GM12873 (cell line): ENCODE data around the gene CHERP.

ENCODE experiments used
- TF ChIP-seq, protein P1 (sequence below): IDR thresholded peaks from 2 replicates; pipeline ENCODE4 v1.5.1; 2012; ENCODE audit warnings: low read depth, mild to moderate bottlenecking, moderate library complexity, low read length, control low read depth; ENCODE audit not compliant: insufficient read depth; ENCODE audit errors: missing control alignments

CHERP gene

DNA sequence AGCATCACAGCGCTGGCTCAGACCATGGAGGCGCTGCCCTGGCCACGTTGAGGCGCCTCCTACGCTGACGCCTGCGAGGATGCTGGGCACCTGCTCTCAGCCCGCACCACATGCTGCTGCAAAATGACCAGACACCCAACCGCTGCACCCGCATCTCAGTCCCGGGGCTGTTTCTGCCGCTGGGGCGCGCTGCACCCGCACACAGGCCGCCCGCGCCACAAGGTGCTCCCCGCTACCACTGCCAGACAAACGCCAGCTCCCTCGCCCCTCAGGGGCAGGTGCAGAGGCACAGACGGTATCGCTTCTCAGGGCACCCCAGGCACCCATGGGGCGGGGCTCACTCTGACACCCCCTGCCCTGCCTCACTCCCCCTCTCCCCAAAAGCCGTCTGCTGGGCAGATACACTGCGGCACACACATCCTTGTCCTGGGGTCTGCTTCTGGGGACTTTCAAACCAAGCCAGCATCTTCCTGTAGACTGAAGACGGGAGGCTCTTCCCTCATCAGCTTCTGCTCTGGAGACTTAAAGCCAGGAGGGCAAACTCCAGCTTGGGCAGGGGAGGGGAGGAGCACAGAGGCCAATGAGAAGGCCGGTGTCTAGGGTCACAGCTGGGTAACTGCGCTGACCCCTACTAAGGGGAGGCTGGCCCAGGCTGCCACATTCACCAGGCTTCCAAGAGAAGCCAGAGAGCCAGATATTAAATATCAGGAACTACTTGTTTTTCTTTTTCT lies 16.3 kb downstream of the CHERP start:
- TF ChIP-seq, protein P1, sequence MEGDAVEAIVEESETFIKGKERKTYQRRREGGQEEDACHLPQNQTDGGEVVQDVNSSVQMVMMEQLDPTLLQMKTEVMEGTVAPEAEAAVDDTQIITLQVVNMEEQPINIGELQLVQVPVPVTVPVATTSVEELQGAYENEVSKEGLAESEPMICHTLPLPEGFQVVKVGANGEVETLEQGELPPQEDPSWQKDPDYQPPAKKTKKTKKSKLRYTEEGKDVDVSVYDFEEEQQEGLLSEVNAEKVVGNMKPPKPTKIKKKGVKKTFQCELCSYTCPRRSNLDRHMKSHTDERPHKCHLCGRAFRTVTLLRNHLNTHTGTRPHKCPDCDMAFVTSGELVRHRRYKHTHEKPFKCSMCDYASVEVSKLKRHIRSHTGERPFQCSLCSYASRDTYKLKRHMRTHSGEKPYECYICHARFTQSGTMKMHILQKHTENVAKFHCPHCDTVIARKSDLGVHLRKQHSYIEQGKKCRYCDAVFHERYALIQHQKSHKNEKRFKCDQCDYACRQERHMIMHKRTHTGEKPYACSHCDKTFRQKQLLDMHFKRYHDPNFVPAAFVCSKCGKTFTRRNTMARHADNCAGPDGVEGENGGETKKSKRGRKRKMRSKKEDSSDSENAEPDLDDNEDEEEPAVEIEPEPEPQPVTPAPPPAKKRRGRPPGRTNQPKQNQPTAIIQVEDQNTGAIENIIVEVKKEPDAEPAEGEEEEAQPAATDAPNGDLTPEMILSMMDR, result no peak

DNA sequence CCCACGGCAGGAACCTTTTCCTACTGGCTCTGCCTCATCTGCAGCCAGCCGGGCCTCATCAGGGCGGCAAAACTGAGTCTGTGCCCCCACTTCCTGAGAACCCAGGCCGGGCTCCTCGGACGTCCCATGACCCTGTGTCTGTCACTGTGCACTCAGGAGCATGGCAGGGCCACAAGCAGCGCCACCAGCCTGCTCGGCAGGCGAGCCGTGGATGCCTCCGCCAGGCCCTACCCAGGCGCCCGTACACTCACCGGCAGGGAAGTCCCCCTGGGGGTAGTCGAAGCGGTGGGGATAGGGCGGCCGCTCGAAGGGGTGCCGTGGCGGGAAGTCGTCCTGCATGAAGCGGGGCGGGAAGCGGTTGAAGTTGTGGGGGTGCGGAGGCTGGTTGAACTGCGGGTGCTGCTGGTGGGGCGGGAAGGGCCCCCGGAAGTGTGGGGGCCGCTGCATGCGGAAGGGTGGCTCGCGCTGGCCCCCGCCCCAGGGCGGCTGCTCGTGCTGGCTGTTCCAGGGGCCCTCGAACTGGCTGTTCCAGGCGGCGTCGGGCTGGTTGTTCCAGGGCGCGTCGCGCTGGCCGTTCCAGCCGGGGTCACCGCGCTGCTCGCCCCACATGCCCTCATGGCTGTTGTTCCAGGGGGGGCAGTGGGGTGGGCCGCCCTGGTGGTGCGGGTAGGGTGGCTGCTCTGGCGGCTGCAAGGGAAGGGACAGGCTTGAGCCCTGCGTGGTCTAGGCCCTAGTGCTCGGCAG lies 17.1 kb downstream of the CHERP start:
- TF ChIP-seq, protein P1, result no peak

DNA sequence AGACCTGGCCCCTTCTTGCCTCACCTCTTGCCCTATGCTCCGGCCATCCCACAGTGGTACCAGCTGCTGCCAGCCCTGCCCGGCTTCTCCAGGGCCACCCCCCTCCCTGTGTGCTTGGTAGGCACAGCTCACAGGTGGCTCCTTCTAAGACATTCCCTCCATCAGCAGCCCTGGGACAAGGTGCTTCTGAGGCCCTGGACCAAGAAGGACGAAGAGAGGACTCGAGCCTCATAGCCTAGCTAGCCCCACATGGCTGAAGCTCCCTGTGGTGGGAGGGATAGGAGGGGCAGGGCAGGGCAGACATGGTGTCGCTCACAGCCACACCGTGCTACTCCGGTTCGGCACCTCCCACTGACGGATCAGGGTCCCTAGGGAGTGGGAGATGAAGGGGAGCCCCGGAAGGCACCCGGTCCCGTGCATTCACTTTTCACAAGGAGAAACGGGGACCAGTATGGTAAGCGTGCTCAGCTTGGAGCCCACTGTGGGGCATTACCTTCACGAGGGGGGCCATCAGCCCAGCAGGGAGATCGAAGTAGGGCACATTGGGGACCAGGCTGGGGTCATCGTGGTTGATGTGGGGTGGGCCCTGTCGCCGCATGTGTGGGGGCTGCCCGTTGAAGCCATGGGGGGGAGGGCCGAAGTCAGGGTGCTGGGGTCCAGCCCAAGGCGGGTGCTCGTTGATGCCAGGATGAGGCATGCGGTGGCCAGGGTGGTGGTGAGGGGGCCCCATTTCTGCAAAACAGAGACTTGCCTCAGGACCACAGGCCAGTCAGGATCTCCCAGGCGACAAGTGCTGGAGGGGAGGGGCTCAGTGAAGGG lies 19.5 kb downstream of the CHERP start:
- TF ChIP-seq, protein P1, result no peak

DNA sequence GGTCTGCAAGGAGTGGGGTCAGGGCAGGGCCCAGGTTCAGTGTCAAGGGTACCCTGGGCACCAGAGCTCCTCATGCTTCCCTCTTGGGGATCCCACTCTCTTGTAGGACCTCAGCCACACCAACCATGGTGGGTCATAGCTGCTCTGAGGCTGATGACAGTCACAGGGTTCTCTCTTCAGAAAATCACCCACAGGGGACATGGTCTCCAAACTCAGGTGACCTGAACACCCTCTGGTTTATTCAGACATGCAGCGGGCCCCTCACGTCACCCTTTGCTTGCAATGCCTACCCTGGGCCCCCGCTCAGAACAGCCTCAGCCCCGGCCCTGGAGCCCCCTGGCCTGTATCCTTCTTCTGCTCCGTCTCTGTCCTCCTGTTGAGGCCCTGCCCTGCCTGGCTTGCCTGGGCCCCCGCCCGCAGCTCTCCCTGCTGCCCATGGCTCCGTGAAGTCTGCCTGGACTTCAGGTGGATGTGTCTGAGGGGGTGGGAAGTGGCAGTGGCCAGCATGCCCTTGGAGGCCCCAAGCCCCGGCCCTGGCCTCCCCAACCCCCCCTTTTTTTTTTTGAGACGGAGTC lies 20.4 kb downstream of the CHERP start:
- TF ChIP-seq, protein P1, result no peak

DNA sequence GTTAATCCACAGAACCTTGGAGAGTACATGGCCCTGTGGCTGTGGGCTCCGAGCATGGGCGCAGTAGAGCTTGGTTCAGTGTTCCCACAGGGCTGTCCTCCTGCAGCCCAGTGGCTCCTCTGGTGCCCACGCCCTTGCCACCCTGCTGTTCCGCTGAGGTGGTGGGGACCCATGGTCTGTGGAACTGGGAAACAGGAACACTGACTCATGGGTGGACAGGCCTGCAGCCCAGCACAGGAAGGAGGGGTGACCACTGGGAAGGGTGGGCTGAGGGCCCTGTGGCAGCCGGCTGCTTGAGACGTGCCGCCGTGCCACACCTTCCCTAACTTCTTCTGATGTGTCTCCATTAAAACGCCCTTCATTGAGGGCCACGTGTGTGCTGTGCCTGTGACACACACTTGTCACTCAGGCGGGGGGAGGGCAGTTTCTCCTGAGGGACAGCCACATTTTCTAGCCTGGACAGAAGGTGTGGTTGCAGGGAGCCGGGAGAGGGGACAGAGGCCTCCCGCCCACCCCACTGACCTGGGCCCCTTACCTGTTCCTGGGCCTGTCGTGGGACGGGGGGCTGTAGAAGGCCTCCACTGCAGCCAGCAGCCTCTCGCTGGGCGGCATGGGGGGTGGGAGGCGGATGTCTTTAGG lies 21.1 kb downstream of the CHERP start:
- TF ChIP-seq, protein P1, result no peak

DNA sequence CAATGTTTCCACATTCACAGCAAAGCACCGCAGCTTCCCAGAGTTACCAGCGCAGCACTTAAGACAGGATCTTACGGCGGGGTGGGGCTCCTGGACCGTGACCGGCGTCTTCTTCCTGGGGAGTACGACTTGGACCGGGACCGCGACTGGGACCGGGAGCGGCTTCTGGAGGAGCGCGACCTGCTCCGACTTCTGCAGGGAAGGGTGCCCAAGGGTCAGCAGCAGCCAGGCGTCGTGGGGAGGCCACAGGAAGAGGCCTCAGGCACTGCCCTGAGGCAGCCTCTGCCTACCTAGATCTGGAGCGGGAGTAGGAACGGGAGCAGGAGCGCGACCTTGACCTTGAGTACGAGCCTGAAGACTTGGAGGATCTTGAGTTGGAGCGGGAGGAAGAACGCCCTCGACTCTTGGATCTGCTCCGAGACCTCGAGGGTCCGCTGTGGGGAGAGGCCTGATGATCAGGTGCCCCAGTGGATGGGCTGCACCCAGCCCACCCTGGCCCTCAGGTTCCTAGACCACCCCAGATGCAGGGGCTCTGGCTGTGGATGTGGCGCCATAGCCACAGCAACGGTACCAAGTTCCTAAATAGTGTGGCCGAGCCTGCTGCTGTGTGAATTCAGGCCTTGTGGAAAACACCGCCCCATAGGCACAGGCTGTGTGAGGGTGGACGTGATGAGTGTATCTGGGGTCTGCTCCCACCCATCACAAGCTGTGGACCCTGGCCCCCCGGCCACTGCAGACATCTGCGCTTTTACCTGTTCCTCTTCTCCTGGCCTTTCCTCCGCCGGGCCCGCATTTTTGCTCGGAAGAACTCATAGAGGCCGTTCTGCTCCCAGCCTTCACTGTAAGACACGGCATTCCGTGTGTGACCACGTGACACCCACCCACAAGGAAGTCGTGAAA lies 21.9 kb downstream of the CHERP start:
- TF ChIP-seq, protein P1, result no peak
